NCI-H1092 treated with DMSO at 0.1 percent for 48 hours (cell line): ENCODE measurements around the gene MUSK.
"Not testable (repeated sequence)": the region's sequence is repeated elsewhere in the genome, so short reads cannot be mapped to it uniquely, and the experiment has no call there.

Source experiments
- DNase-seq: peaks from one replicate; lab custom pipeline; 2025; lab: John Stamatoyannopoulos, UW

Gene MUSK

DNA sequence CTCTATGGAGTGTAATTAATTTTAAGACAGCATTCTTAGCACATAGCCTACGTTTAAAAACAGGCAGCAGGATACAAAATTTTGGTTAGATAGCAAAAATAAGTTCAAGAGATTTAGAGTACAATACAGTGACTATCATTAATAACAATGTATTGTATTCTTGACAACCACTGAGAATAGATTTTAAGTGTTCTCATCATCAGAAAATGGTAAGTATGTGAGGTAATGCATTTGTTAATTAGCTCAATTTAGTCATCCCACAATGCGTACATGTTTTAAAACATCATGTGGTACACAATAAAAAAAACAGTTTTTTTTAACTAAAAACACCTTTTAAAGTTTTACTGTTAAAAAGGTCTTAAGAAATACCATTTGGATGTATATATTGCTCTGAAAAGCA, 94.2 kb downstream of the MUSK start:
- no peak for DNase-seq

DNA sequence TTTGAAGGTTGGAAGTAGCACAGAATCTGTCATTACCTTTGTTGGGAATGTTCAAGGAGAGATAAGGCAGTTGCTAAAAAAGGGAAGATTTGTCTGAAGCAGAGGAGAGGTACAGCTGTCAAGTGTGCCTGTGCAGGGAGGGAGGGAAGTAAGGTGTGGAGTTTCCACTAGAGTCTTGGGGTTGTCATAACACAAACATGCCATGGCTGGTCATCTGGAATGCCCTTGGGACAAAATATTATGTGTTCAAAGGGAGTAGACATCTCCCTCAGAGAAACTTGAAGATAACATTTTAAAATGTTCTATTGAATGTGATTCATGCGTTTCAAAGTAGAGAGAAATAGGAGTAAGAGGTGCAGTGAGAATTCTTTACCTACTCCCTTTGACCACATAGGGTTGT, 95.0 kb downstream of the MUSK start:
- DNase-seq, result no peak

DNA sequence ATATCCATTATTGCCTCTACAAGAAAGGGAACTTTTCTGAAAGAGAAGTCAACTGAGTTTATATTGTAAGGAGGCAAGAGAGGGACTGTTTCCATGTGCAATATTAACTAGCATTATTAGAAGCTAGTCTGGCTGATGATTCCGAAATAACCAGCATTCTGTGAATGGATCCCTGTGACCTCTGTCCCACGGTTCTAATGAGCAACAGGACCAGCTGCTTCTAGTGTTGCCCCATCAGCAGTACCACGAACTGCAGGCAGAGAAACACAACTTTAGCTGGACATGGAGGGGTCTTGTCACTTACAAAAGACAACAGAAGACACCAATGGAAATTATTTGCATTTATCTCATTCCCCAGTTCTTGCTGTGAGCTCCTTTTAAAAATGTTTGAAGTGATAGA, 95.4 kb downstream of the MUSK start:
- DNase-seq, result no peak

DNA sequence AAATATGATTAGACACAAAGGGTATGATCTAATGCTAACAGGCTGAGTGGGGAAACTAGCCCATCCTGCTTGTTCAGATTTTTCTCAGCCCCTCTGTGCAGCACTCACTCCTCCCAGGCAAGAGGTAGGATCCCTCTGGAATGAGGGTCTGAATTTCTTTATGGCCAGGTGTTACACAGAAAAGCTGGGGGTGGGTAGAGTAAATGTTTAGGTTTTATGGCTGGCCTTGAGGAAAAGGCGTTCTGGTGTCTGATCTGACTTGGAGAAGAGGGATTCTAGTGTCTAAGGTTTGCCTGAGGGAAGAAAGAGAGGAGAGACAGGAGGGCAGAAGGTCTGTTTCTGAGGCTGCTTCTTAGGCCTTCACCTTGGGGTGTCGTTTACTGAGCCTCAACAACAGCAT, 97.3 kb downstream of the MUSK start:
- no peak for DNase-seq

DNA sequence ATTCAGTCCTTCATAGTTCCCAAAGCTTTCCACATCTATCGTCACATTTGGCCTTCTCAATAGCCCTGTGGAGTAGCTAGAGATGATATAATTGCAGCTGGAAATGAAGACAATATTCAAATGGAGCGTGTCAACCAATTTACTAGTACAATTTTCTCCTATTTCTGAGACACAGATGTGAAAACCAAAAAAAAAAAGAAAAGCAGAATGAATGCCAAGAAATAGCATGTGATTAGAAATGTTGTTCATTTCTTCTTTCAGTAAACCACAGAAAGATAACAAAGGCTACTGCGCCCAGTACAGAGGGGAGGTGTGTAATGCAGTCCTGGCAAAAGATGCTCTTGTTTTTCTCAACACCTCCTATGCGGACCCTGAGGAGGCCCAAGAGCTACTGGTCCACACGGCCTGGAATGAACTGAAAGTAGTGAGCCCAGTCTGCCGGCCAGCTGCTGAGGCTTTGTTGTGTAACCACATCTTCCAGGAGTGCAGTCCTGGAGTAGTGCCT, 99.0 kb downstream of the MUSK start:
- DNase-seq, result no peak

DNA sequence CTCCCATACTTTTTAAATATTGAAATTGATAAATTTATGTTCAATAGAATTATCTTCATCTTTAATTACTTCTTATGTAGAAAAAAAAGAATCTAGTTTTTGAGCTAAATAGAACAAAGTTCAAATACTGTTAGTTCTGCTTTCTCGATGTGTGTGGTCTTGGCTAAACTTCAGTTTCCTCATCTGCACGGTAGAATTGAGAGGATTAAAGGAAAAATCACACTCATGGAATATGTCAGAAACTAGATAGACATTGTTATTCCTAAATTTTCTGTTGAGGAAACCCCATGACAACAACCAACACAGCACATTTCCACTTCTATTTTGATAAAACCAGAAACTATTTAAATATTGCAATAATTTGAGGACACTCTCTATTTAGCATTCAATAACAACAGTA, 100.3 kb downstream of the MUSK start:
- DNase-seq, result no peak

DNA sequence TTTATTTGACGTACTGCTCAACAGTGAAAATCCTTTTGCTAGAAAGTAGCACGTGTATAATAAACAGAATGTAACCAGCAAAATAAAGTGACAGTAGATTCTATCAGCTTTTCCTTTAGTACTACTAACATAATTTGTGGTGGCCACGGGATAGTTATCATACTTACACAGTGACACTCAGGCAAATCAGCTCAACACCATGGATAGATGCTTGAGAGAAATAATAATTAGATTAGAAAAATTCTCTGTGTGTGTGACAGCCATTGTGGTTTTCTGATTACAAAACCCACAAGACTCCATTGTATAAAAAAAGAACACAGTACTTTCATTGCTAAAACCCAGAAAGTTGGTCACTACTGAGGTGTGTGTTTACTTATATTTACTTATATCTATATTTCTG, 101.1 kb downstream of the MUSK start:
- DNase-seq, result no peak

DNA sequence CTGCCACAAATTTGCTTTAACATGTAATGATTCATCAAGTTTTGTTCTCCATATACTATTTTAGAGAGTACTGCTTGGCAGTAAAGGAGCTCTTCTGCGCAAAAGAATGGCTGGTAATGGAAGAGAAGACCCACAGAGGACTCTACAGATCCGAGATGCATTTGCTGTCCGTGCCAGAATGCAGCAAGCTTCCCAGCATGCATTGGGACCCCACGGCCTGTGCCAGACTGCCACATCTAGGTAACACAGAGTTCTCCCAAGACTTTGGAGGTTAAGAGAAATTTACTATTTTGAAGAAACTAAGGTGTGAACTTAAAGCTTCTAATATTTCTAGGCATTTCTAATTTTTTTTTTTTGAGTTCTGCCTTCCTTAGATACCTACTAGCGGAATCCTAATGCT, 107.1 kb downstream of the MUSK start:
- no peak for DNase-seq

DNA sequence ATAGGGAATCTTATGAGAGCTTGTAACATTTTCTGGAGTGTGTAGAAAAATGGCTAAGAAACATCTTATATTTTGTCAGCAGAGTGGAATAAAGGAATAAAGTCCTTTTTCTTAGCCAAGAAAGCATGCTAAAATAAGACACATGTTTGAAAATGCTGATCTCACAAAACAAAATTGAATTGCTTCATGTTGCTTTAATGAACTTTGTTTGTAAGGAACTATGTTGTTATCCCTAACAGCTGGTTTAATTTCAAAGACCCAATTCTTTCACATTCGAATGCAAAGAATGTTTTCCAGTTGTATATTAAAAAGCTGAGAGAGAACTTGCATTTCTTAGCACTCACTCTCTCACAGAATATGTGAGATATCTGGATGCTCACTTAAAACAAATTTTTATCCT, 107.6 kb downstream of the MUSK start:
- DNase-seq, result no peak

DNA sequence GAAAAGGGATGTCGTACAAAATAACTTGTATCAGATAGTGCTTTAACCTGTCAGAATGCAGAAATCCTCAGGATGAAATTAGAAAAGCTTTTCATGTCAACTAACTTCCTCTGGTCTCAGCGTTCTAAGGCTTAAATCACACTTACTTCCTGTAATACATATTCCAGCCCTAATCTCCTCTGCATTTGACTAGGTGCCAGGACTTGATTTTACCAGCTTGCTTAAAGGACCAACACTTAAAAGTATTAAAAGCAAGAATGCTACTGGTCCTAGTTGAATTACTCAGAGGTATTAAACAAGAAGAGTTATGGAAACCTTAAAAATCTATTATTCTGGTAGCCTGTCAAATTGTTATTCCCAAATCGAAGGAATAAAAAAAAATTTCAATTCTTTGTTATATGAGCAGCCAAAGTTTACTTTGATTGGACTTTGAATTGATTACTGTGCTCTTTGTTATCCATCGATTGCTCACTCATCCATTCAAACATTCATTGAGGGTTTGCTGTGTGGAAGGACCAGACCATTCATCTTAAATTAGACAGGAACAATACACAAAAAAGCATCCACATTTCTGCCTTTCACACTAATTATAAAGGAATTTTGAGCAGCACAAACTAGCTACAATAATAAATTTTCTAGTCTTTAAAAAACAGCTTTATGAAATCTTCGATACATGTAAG, 108.7 kb downstream of the MUSK start:
- DNase-seq, result no peak

DNA sequence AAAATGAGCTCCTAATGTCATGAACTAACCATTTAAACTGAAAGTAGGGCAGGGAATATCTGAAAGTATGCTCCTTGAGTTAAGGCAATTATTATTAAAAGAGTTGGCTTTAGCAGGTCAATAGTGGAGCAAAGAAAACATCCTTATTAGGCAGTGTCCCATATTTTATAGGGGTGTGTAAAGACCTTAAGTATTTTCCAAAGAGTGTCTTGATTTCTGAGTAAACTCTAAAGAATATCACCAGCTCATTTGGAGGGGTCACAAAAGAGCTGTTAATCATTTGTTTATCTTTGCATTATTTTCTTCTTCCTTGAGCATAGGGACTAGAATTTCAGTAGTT, 109.3 kb downstream of the MUSK start:
- no peak for DNase-seq

DNA sequence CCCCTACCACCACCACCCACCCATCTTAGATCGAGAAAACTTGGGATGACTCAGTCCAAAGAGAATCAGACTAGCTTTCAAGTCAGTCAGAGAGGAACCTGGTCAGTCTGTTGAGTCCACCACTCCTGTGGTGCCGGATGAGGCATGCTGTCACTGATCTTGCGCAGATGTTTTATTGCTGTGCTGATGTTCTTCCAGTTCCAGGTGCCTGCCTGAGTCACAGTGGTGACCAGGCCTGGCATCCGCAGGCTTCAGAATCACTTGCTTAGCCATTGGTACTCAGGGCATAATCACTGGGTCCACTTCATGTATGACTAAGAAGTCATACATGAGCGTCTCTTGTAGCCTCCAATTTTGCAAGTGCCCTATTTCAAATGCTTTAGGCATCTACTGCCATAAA, 114.1 kb downstream of the MUSK start:
- DNase-seq, result no peak

DNA sequence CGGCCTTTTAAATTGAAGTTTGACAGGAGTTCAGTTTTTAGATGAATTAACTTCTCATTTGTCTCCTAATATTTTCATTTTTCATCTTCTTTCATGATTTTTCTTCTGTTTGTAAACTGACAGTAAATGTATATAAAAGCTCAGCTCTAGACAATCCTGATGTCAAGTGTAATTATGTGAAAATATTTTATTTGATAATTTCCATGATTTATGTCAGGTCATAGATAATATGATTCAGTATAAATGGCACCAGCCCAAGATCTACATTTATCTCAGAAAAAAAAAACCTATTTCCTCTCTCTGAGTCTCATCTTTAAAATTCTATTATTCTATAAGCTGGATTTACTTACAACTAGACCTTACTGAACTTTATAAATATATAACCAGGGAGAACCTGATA, 115.7 kb downstream of the MUSK start:
- DNase-seq, result no peak

DNA sequence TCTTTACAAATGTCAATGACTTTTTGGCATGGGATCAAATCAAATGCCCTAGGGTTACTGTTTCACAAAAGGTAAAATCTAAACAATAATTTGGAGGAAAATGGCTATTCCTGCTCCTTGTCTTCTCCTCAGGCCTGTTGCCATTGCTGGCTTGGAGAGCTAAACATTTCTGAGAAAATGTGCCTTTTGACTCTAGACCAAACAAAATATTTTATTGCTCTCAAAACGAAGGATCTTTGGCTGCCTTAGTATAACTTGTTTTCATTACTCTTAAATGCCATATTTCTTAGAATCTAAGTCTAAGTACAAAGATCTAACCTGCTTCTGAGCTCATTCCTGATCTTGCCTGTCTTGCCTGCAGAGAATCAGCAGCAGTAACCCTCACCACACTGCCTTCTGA, 116.6 kb downstream of the MUSK start:
- DNase-seq, result no peak

DNA sequence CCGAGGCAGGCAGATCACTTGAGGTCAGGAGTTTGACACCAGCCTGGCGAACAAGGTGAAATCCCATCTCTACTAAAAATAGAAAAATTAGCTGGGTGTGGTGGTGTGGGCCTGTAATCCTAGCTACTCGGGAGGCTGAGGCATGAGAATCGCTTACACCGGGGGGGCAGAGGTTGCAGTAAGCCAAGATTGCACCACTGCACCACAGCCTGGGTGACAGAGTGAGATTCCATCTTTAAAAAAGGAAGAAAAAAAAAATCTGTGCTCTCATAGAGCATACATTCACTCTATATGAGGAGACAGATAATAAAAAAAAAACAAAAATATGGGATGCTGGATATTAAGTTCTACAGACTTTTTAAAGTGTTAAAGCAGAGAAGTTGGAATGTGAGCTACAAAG, 119.8 kb downstream of the MUSK start:
- not testable (repeated sequence) for DNase-seq

DNA sequence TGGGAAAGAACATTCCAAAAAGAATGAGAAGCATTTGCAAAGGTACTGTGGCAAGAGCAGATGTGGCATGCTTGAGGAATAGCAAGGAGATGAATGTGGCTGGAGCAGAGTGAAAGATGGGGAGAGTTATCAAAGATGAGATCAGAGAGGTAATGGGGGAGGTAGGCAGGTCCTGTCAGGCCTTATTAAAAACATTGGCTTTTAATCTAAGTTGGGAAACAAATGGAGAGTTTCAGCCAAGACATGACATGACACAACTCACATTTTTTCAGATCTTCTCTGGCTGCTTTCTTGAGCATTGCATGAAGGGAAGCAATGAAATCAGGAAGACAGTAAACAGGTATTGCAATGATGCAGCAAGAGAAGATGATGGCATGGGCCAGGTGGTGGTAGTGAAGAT, 120.3 kb downstream of the MUSK start:
- DNase-seq, result no peak

DNA sequence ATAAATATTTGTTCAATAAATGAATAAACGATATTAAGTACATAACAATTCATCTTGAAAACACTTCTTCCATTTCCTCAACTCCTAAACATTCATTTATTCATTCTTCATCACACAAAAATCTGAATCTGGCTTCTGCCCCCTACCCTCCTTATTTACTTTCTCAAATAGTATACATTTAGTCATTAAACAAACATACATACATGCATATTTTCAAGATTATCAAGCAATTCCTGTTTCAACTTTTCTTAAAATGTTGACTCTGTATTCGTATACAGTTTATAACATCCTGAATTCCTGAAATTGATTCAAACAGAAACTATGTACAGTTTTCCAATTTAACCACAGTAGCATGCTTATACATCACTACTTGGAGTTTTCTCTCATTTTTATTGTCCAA, 129.0 kb downstream of the MUSK start:
- DNase-seq, result no peak

DNA sequence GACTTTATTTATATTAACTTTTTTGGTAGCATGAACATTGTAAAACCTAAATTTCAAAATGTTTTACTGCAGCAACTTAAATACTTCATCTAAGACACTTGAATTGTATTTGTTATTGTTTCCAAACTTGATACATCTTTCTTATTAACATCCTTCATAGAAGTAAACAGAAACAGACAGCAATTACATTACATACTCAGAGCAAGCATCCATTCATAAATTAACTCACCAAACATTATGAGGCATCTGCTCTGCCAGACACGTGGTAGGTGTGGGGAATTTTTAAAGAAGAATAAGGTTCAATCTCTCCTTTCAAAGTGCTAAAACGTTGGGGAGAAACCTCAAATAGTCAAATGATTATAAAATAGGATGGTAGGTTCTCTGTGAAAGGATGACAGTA, 130.8 kb downstream of the MUSK start:
- no peak for DNase-seq

DNA sequence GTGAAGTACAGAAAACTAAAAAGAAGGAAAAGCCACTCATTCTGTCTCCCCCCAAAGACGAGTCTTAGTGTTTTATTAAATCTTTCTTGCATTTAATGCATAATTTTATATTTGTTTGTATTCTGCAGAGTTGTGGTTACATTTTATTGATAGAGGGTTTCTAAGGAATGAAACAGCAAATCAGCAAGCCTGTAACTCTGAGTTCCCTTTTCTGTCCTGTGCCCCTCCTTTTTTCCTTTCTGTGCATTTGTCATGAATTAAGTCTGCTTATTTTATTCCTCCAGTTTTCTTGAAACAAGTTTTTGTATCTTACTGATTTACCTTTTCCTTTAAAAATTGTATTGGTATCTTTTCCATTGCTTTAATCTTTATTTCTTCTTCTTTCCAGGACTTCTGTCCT, 132.8 kb downstream of the MUSK start:
- DNase-seq, result no peak

DNA sequence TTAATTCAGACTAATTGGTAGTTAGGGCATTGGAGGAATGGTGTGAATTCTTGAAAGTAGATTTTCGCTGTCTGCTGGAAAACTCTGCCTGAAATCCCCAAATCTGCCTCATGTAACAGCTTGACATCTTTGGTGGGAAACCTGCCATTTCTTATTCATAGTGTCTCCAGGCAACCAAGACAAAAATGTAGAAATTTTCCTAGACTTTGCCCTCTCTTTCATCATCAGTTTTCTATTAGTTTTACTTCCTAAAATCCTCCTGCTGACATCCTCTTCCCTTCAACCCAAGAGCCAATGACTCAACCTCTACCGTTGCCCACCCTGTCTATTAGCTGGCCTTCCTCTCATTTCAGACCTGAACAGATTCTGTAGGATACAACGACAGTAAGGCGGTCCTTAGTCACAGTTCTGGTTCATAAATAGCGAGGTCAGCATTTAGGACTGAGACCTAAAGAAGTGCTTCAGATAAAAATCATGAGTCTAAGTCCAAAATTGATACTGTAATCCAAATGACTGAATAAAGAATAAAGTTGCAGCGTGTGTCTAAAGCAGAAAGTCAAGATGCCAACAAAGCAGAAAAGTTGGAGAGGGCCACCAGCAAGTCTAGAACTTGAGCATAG, 133.9 kb downstream of the MUSK start:
- DNase-seq, result no peak

DNA sequence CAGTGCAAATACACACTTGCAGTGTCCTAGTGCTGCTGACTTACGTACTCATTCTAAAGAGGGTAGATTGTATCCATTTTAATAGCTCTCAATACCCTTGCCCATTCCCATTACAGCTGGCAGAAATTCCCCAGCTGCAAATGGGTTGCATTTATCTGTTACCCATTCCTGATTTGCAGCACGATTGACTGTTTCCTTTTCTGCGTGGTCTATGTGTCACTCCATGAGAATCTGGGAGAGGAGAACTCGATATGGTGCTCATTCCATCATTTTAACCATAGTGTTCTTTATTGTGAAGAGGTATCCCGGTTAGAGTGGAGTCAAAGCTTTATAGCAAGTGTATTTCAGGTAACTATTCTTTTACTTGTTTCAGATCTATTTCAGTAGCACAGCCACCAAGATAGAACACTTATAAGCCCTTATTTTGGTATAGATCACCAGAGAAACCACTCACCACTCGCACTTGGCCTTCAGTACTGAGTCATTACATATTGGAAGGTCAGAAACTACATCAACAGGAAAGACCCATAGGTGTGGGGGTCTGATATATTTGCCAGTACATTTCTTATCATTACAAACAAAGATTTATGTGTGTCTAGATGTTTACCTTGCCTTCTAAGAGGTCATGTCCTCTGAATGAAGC, 139.5 kb downstream of the MUSK start:
- no peak for DNase-seq

DNA sequence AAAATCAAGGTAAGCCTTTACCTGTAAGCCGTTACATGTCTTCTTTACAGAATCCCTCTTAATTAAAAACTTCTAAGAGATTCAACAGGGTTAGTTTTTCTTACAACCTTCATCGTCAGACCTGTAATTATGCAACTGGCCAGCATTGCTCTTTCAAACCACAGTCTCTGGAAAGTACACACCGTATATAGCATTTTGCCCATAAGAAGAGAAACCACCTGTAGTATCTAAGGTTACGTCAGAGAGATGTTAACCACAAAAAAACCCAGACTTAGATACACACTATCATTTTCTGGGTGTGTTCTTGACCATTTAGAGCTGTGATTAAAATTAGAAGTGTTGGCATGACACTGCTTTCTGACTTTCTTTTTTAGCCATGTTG, 140.0 kb downstream of the MUSK start:
- no peak for DNase-seq

DNA sequence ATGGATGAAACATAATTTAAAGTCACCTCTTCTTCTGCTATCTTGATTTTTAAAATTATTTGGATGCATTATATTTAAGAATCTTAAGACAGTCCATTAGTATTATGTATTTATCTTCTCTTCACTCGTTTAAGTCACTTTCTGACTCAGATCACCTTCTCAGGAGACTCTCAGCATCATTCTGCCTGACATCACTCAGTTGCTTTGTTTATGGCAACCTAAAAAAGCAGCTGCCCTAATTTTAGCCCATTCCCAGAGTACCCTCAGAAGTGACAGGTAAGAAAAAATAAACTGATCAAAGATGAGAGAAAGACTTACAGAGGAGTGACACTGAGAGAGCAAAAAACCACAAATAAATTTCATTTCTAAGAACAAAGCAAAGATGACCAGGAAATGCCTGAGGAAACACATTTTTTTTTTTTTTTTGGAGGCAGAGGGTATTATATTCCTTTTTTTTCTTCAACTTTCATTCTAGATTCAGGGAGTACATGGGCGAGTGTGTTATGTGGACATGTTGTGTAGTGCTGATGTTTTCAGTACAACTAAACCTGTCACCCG, 140.5 kb downstream of the MUSK start:
- DNase-seq, result no peak
